ENCODE results near the gene SPRING1.

Gene SPRING1

GRCh38 chr12:116692605-116693004, 45.3 kb downstream of the SPRING1 start:
- DNase-seq, result no peak
- in situ Hi-C loops (cut with MboI; ENCODE audit: low pct_unique_long_range_greater_than_20kb, low sequenced_read_pairs), result loop anchor here (25.0 kb wide), 1 partner anchor 705 kb away; no protein-coding TSS in a partner anchor

- no peak for DNase-seq
- in situ Hi-C loops (cut with MboI; ENCODE audit: low pct_unique_long_range_greater_than_20kb, low sequenced_read_pairs), result loop anchor here (25.0 kb wide), 1 partner anchor 704 kb away; no protein-coding TSS in a partner anchor
Observed at GRCh38 chr12:116691636-116692035, 46.2 kb downstream of the SPRING1 start.

GRCh38 chr12:116691205-116691604, 46.7 kb downstream of the SPRING1 start:
- in situ Hi-C loops (cut with MboI; ENCODE audit: low pct_unique_long_range_greater_than_20kb, low sequenced_read_pairs), result loop anchor here (25.0 kb wide), 1 partner anchor 704 kb away; no protein-coding TSS in a partner anchor
- DNase-seq, result no peak

- in situ Hi-C loops (cut with MboI; ENCODE audit: low pct_unique_long_range_greater_than_20kb, low sequenced_read_pairs), result loop anchor here (25.0 kb wide), 1 partner anchor 703 kb away; no protein-coding TSS in a partner anchor
- DNase-seq, result peak; percentile 27
Observed at GRCh38 chr12:116689979-116690744, 47.7 kb downstream of the SPRING1 start.

GRCh38 chr12:116689521-116689920, 48.3 kb downstream of the SPRING1 start:
- in situ Hi-C loops (cut with MboI; ENCODE audit: low pct_unique_long_range_greater_than_20kb, low sequenced_read_pairs), result loop anchor here (25.0 kb wide), 1 partner anchor 702 kb away; no protein-coding TSS in a partner anchor

More at GRCh38 chr12:116689521-116689920, 48.3 kb downstream of the SPRING1 start:
- no peak for DNase-seq

All from KBM-7 (cell line).